ENCODE data around the gene CLDN34. TPM values are rescaled to one million over a fixed set of nuclear protein-coding genes. Genes with fewer than 3 reads are reported as not detected.

CLDN34 gene
- total and polyA plus RNA-seq, 4 donors: 0.50 TPM; not detected in 3

- WGBS: 97% methylated on average over 8 of the region's 8 CpGs
- Histone ChIP-seq H3K4me3 (ENCODE audit: low read depth in 1 of 3, low read length in 3 of 3) (no peak overlapping the region), H3K9me3 (ENCODE audit: control insufficient read depth in 4 of 4, low read length in 3 of 4) (no peaks in the 10 kb centered on the region), H3K27me3 (ENCODE audit: control insufficient read depth in 4 of 4, insufficient read depth in 4 of 4, low read length in 3 of 4) (no peaks in the 10 kb centered on the region), H3K9ac (ENCODE audit: low read depth in 1 of 2, low read length in 2 of 2) (no peak overlapping the region), H3K4me1 (ENCODE audit: control insufficient read depth in 4 of 4, insufficient read depth in 4 of 4, low read length in 3 of 4) (no peaks in the 10 kb centered on the region), H3K27ac (ENCODE audit: low read depth in 1 of 2, low read length in 2 of 2) (no peak overlapping the region), H3K36me3 (ENCODE audit: control insufficient read depth in 4 of 4, insufficient read depth in 3 of 4, low read depth in 1 of 4, low read length in 3 of 4) (no peaks in the 10 kb centered on the region)
- DNase-seq (ENCODE audit: low spot score): no peak
- TF ChIP-seq NR2F2 (IDR thresholded peaks at IDR 0.05): no peak
- TF ChIP-seq ZBTB33 (IDR thresholded peaks at IDR 0.05): no peak
- no peak for TF ChIP-seq HNF4G (IDR thresholded peaks at IDR 0.05)
- TF ChIP-seq YY1 (IDR thresholded peaks at IDR 0.05): no peak
- no peak for TF ChIP-seq TAF1 (conservative IDR thresholded peaks at IDR 0.05)
- TF ChIP-seq JUND (IDR thresholded peaks at IDR 0.05): no peak
- no peak for TF ChIP-seq FOXA1 (IDR thresholded peaks at IDR 0.05)
- no peak for TF ChIP-seq RXRA (IDR thresholded peaks at IDR 0.05)
- TF ChIP-seq RAD21 (IDR thresholded peaks at IDR 0.05): no peak
- no peak for TF ChIP-seq CTCF (IDR thresholded peaks at IDR 0.05; ENCODE audit: low read depth, low read length, missing input control)
- TF ChIP-seq MAX (IDR thresholded peaks at IDR 0.05): no peak
- TF ChIP-seq GABPA (IDR thresholded peaks at IDR 0.05 in 1 of 2, conservative IDR thresholded peaks at IDR 0.05 in 1 of 2): no peak
Observed at GRCh38 chrX:10004832-10005475, 37.8 kb downstream of the CLDN34 start.

- 90% methylated on average over 8 of the region's 8 CpGs for WGBS
- DNase-seq (ENCODE audit: low spot score): no peak
- Histone ChIP-seq H3K9me3 (ENCODE audit: control insufficient read depth in 4 of 4, low read length in 3 of 4) (no peaks in the 10 kb centered on the region), H3K9ac (ENCODE audit: low read depth in 1 of 2, low read length in 2 of 2) (no peak overlapping the region), H3K4me1 (ENCODE audit: control insufficient read depth in 4 of 4, insufficient read depth in 4 of 4, low read length in 3 of 4) (no peaks in the 10 kb centered on the region), H3K4me3 (ENCODE audit: low read depth in 1 of 3, low read length in 3 of 3) (no peak overlapping the region), H3K27ac (ENCODE audit: low read depth in 1 of 2, low read length in 2 of 2) (no peak overlapping the region), H3K36me3 (ENCODE audit: control insufficient read depth in 4 of 4, insufficient read depth in 3 of 4, low read depth in 1 of 4, low read length in 3 of 4) (no peaks in the 10 kb centered on the region), H3K27me3 (ENCODE audit: control insufficient read depth in 4 of 4, insufficient read depth in 4 of 4, low read length in 3 of 4) (no peaks in the 10 kb centered on the region)
- TF ChIP-seq ATF3 (IDR thresholded peaks at IDR 0.05) (no peak), HNF4G (IDR thresholded peaks at IDR 0.05) (no peak), JUND (IDR thresholded peaks at IDR 0.05) (no peak), GABPA (IDR thresholded peaks at IDR 0.05 in 1 of 2, conservative IDR thresholded peaks at IDR 0.05 in 1 of 2) (no peak), MAX (IDR thresholded peaks at IDR 0.05) (no peak), CTCF (IDR thresholded peaks at IDR 0.05; ENCODE audit: low read depth, low read length, missing input control) (no peak), RXRA (IDR thresholded peaks at IDR 0.05) (no peak), ZBTB33 (IDR thresholded peaks at IDR 0.05) (no peak), FOXA1 (IDR thresholded peaks at IDR 0.05) (no peak), NR2F2 (IDR thresholded peaks at IDR 0.05) (no peak), EGR1 (IDR thresholded peaks at IDR 0.05; ENCODE audit: low read depth in 2 of 2) (no peak), REST (IDR thresholded peaks at IDR 0.05) (no peak), FOXA2 (IDR thresholded peaks at IDR 0.05) (no peak), HNF4A (conservative IDR thresholded peaks at IDR 0.05) (no peak), SP1 (IDR thresholded peaks at IDR 0.05) (no peak), YY1 (IDR thresholded peaks at IDR 0.05) (no peak), RAD21 (IDR thresholded peaks at IDR 0.05) (no peak)
Observed at GRCh38 chrX:10006086-10006485, 38.9 kb downstream of the CLDN34 start.
